ENCODE data around the gene NFE2L2. TPM values are rescaled to one million over a fixed set of nuclear protein-coding genes. Genes with fewer than 3 reads are reported as not detected.

NFE2L2 gene
- polyA plus RNA-seq, 1 donor (not counting 4 experiments of a cell fraction or from before 2014, with no cell fraction given) = 177 TPM

DNA sequence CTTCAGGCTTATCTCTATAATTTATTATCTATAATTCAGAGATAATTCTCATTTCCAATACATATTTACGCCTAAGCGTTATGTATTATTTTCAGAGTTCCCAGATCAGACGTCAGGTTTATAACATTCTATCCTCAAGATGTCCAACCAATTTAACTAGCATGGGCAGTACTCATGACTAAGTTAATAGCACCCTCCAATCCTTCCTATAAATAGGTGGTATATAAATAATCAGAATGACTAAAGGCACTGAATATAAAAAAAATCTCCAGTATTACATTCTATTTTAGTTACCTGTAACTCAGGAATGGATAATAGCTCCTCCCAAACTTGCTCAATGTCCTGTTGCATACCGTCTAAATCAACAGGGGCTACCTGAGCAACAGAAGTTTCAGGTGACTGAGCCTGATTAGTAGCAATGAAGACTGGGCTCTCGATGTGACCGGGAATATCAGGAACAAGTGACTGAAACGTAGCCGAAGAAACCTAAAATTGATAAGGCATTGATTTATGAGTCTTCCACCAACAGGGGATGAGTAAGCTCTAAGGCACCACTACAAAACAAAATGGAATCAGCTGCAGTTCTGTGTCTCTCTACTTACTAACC lies 32.3 kb downstream of the NFE2L2 start:
- Histone ChIP-seq H3K4me3 (ENCODE audit: control insufficient read depth in 2 of 3, extremely low read depth in 1 of 3, insufficient read depth in 2 of 3, low read depth in 1 of 3, low read length in 3 of 3) (no peak overlapping the region), H3K27me3 (ENCODE audit: control insufficient read depth, extremely low read depth, insufficient read depth, low read length) (no peaks in the 10 kb centered on the region), H3K9ac (ENCODE audit: control insufficient read depth, extremely low read depth, insufficient read depth, low read length) (no peak overlapping the region), H3K9me1 (ENCODE audit: control insufficient read depth, extremely low read depth, insufficient read depth, low read length) (no peaks in the 10 kb centered on the region), H3K36me3 (ENCODE audit: control insufficient read depth in 2 of 2, extremely low read depth in 1 of 2, insufficient read depth in 2 of 2, low read length in 2 of 2) (peaks cover 20 to 36% of the 10 kb centered on the region in 2 experiments), H4K20me1 (ENCODE audit: control insufficient read depth, extremely low read depth, insufficient read depth, low read length) (peaks cover 19% of the 10 kb centered on the region), H3K9me3 (ENCODE audit: control insufficient read depth, low read depth, low read length) (no peaks in the 10 kb centered on the region), H3K79me2 (ENCODE audit: control insufficient read depth, insufficient read depth, low read length) (peaks cover 48% of the 10 kb centered on the region), H3K4me2 (ENCODE audit: control insufficient read depth, extremely low read depth, insufficient read depth, low read depth, low read length) (no peak overlapping the region), H3K27ac (ENCODE audit: control insufficient read depth, insufficient read depth, low read length) (no peak overlapping the region), H2AFZ (ENCODE audit: control insufficient read depth, low read length) (no peak overlapping the region), H3K4me1 (ENCODE audit: control insufficient read depth, extremely low read depth, insufficient read depth, low read length) (peaks cover 28% of the 10 kb centered on the region)
- FAIRE-seq (no peak), DNase-seq (ENCODE audit: low read depth, low spot score) (no peak)
- dilution Hi-C loops (cut with MboI; ENCODE audit: extremely low pct_ligation_motif_present, low sequenced_read_pairs) = no loop called here
- TF ChIP-seq EZH2 (IDR thresholded peaks at IDR 0.05; ENCODE audit: low read length) = no peak
- TF ChIP-seq, protein P1, sequence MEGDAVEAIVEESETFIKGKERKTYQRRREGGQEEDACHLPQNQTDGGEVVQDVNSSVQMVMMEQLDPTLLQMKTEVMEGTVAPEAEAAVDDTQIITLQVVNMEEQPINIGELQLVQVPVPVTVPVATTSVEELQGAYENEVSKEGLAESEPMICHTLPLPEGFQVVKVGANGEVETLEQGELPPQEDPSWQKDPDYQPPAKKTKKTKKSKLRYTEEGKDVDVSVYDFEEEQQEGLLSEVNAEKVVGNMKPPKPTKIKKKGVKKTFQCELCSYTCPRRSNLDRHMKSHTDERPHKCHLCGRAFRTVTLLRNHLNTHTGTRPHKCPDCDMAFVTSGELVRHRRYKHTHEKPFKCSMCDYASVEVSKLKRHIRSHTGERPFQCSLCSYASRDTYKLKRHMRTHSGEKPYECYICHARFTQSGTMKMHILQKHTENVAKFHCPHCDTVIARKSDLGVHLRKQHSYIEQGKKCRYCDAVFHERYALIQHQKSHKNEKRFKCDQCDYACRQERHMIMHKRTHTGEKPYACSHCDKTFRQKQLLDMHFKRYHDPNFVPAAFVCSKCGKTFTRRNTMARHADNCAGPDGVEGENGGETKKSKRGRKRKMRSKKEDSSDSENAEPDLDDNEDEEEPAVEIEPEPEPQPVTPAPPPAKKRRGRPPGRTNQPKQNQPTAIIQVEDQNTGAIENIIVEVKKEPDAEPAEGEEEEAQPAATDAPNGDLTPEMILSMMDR (optimal IDR thresholded peaks at IDR 0.05 in 1 of 3, IDR thresholded peaks at IDR 0.05 in 1 of 3, conservative IDR thresholded peaks at IDR 0.05 in 1 of 3; ENCODE audit: extremely low read depth in 1 of 3, insufficient read depth in 2 of 3, low read length in 3 of 3) = no peak

DNA sequence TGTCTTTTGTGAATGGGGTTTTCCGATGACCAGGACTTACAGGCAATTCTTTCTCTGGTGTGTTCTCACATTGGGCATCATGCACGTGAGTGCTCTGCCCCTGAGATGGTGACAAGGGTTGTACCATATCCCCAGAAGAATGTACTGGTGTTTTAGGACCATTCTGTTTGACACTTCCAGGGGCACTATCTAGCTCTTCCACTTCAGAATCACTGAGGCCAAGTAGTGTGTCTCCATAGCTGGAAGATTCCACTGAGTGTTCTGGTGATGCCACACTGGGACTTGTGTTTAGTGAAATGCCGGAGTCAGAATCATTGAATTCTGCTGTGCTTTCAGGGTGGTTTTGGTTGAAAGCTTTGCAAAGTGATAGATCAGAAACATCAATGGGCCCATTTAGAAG lies 33.3 kb downstream of the NFE2L2 start:
- FAIRE-seq (no peak), DNase-seq (ENCODE audit: low read depth, low spot score) (no peak)
- peaks cover 28% of the 10 kb centered on the region for H3K4me1 ChIP-seq (ENCODE audit: control insufficient read depth, extremely low read depth, insufficient read depth, low read length)
- H2AFZ ChIP-seq (ENCODE audit: control insufficient read depth, low read length) = no peak overlapping the region
- H4K20me1 ChIP-seq (ENCODE audit: control insufficient read depth, extremely low read depth, insufficient read depth, low read length) = peaks cover 12% of the 10 kb centered on the region
- H3K27me3 ChIP-seq (ENCODE audit: control insufficient read depth, extremely low read depth, insufficient read depth, low read length) = no peaks in the 10 kb centered on the region
- TF ChIP-seq, protein P1 (optimal IDR thresholded peaks at IDR 0.05 in 1 of 3, IDR thresholded peaks at IDR 0.05 in 1 of 3, conservative IDR thresholded peaks at IDR 0.05 in 1 of 3; ENCODE audit: extremely low read depth in 1 of 3, insufficient read depth in 2 of 3, low read length in 3 of 3) = no peak
- no peak for TF ChIP-seq EZH2 (IDR thresholded peaks at IDR 0.05; ENCODE audit: low read length)
- no peaks in the 10 kb centered on the region for H3K9me3 ChIP-seq (ENCODE audit: control insufficient read depth, low read depth, low read length)
- dilution Hi-C loops (cut with MboI; ENCODE audit: extremely low pct_ligation_motif_present, low sequenced_read_pairs) = no loop called here
- H3K4me3 ChIP-seq (ENCODE audit: control insufficient read depth in 2 of 3, extremely low read depth in 1 of 3, insufficient read depth in 2 of 3, low read depth in 1 of 3, low read length in 3 of 3) = no peak overlapping the region
- H3K9ac ChIP-seq (ENCODE audit: control insufficient read depth, extremely low read depth, insufficient read depth, low read length) = no peak overlapping the region
- H3K36me3 ChIP-seq (ENCODE audit: control insufficient read depth in 2 of 2, extremely low read depth in 1 of 2, insufficient read depth in 2 of 2, low read length in 2 of 2) = peaks cover 19 to 32% of the 10 kb centered on the region in 2 experiments
- no peak overlapping the region for H3K4me2 ChIP-seq (ENCODE audit: control insufficient read depth, extremely low read depth, insufficient read depth, low read depth, low read length)
- H3K79me2 ChIP-seq (ENCODE audit: control insufficient read depth, insufficient read depth, low read length) = peaks cover 39% of the 10 kb centered on the region
- no peak overlapping the region for H3K27ac ChIP-seq (ENCODE audit: control insufficient read depth, insufficient read depth, low read length)
- no peaks in the 10 kb centered on the region for H3K9me1 ChIP-seq (ENCODE audit: control insufficient read depth, extremely low read depth, insufficient read depth, low read length)
